ENCODE measurements around the gene ATP2B2. TPM values are rescaled to one million over a fixed set of nuclear protein-coding genes. Genes with fewer than 3 reads are reported as not detected.

ATP2B2 gene
- total RNA-seq, 3 donors from 2014 or later: 0.09 to 0.70 (median 0.12) TPM

DNA sequence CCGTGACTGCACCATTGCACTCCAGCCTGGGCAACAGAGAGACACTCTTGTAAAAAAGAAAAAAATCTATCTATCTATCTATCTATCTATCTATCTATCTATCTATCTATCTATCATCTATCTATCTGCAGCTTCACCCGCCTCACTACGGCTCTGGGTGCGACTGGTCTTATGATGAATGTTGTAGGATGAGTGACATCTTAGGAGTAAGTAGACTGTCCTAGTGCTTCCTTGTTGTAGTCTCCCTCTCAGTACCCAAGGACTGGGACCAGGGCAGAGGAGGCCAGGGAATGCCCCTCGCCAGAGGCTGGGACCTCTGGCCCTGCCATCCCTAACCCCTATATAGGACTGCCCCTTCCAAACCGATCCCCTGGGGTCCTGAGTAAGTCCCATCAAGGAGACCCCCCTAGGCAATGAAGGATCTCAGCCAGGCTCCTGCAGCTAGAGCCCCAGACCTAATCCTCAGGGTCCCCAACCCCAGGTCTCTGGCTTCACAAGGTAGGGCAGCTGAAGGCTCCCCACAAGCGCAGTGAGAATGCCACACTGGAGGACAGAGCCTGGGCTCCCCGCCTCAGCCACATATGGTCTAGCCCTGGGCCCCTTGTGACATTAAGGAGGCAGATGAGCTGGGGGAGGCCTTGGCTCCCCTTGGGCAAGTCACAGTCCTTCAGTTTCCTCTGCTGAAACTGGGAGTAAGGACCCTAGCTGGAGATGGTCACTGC lies 183.6 kb downstream of the ATP2B2 start:
- no peak for DNase-seq
- Histone ChIP-seq H3K4me1 (ENCODE audit: low read depth) (peaks cover 13% of the 10 kb centered on the region), H3K4me3 (no peak overlapping the region), H3K36me3 (ENCODE audit: low read depth) (no peaks in the 10 kb centered on the region), H3K9me3 (no peaks in the 10 kb centered on the region)
- no peak for ATAC-seq
- intact Hi-C loops (cut with DNase I, micrococcal nuclease): no loop called here
- TF ChIP-seq, protein P1, sequence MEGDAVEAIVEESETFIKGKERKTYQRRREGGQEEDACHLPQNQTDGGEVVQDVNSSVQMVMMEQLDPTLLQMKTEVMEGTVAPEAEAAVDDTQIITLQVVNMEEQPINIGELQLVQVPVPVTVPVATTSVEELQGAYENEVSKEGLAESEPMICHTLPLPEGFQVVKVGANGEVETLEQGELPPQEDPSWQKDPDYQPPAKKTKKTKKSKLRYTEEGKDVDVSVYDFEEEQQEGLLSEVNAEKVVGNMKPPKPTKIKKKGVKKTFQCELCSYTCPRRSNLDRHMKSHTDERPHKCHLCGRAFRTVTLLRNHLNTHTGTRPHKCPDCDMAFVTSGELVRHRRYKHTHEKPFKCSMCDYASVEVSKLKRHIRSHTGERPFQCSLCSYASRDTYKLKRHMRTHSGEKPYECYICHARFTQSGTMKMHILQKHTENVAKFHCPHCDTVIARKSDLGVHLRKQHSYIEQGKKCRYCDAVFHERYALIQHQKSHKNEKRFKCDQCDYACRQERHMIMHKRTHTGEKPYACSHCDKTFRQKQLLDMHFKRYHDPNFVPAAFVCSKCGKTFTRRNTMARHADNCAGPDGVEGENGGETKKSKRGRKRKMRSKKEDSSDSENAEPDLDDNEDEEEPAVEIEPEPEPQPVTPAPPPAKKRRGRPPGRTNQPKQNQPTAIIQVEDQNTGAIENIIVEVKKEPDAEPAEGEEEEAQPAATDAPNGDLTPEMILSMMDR (IDR thresholded peaks at IDR 0.05): no peak

DNA sequence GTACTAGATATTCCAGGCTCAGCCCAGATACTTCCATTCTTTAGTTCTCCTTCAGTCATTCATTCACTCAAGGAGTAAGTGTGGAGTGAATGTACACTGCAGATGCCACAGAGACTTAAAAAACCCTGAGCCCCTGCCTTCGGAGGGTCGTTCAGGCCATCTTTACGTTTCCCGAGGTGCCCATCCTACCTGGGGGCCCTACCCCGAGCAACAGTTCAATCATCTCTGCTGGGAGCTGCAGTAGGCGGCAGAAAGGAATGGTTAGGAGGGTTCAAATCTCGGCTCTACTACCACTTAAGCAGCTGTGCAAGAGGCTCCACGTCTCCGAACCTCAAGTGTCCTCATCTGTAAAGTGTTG lies 185.1 kb downstream of the ATP2B2 start:
- ATAC-seq: peak; percentile 8

DNA sequence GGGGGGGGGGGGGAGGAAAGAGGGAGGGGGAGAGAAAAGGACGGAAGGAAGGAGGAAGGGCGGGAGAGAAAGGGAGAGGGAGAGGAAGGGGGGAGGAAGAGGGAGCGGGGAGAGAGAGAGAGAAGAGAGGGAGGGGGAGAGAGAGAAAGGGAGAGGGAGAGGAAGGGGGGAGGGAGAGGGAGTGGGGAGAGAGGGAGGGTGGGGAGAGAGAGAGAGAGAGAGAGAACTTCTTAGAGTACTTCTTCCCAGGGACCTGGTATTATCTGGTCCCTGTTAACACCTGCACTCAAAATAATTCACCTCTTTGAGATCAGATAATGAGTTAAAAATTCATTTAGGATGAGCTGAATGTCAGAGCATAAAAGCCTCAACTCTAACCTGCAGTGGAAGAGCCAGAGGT lies 185.6 kb downstream of the ATP2B2 start:
- intact Hi-C loops (cut with DNase I, micrococcal nuclease): no loop called here

More for the DNA sequence above, 185.1 kb downstream of the ATP2B2 start:
- DNase-seq: no peak
- H3K4me1 ChIP-seq (ENCODE audit: low read depth): peaks cover 13% of the 10 kb centered on the region
- H3K4me3 ChIP-seq: peak overlapping the region; percentile 99
- TF ChIP-seq, protein P1 (IDR thresholded peaks at IDR 0.05): no peak
- intact Hi-C loops (cut with DNase I, micrococcal nuclease): no loop called here
- H3K9me3 ChIP-seq: no peaks in the 10 kb centered on the region
- H3K36me3 ChIP-seq (ENCODE audit: low read depth): peaks cover 1% of the 10 kb centered on the region

DNA sequence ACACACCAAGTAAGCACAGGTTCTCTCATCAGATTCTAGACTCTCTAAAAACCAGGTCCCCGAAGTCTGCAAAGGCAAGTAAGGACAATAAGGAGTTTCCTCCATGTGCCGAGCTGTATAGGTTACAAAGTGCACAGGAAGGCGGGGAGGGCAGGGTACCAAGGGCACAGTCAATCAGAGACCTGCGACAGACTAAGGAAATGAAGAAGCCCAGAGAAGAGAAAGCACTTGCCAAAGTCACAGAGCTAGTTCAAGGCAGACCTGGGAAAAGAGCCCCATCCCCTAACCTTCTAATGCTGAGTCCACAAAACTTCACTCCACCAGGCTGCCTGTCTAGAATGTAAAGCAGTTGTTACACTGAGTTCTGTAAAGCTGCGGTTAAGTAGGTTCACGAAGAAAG lies 186.1 kb downstream of the ATP2B2 start:
- ATAC-seq (peak; percentile 24), DNase-seq (peak in 1 of 3 donors; percentile 30)
- intact Hi-C loops (cut with DNase I, micrococcal nuclease): no loop called here
- TF ChIP-seq, protein P1 (IDR thresholded peaks at IDR 0.05): no peak
- H3K4me3 ChIP-seq: no peak overlapping the region
- peaks cover 7% of the 10 kb centered on the region for H3K36me3 ChIP-seq (ENCODE audit: low read depth)
- H3K9me3 ChIP-seq: no peaks in the 10 kb centered on the region
- H3K4me1 ChIP-seq (ENCODE audit: low read depth): peaks cover 13% of the 10 kb centered on the region

More for the DNA sequence above, 185.6 kb downstream of the ATP2B2 start:
- Histone ChIP-seq H3K4me1 (ENCODE audit: low read depth) (peaks cover 13% of the 10 kb centered on the region), H3K9me3 (no peaks in the 10 kb centered on the region), H3K4me3 (no peak overlapping the region), H3K36me3 (ENCODE audit: low read depth) (peaks cover 6% of the 10 kb centered on the region)
- ATAC-seq: no peak
- TF ChIP-seq, protein P1 (IDR thresholded peaks at IDR 0.05): no peak
- DNase-seq: no peak

DNA sequence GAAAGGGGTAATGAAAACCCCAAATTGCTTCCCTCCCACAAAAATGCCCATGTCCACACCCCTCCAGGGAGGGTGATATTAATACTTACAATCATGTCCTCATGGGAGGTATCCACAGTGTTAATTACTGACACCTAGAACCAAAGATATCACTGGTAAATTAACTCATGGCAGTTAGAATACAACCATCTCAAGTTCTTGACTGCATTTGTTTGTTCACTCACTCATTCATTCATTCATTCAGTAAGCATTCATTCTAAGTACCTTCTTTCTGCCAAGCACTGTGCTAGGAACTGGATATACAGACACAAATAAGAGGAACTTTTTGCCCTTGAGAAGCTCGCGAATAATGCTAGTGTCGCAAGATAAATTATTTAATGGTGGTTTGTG lies 187.4 kb downstream of the ATP2B2 start:
- ATAC-seq (no peak), DNase-seq (no peak)
- TF ChIP-seq, protein P1 (IDR thresholded peaks at IDR 0.05): no peak
- peaks cover 13% of the 10 kb centered on the region for H3K4me1 ChIP-seq (ENCODE audit: low read depth)
- no peaks in the 10 kb centered on the region for H3K9me3 ChIP-seq
- no peak overlapping the region for H3K4me3 ChIP-seq
- intact Hi-C loops (cut with DNase I, micrococcal nuclease): no loop called here
- H3K36me3 ChIP-seq (ENCODE audit: low read depth): peaks cover 7% of the 10 kb centered on the region
